ENCODE measurements around the gene DNASE1L1.

DNASE1L1 gene

DNA sequence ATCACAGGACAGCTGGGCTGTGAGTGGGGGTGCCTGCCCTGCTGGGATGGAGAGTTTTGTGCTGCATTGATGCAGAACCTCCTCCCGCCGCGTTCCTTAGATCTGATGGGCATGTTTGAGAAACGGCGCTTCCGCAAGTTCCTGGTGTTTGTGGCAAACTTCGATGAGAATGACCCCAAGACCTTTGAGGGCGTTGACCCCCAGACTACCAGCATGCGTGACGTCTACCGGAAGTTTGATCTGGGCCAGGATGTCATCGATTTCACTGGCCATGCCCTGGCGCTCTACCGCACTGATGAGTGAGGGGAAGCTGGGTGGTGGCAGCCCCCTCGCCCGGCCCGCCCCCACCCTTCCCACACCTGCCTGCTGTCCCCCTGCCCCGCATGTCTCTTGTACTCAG is 30.8 kb upstream of the DNASE1L1 start:
- in situ Hi-C loops (cut with HindIII; ENCODE audit: low pct_ligation_motif_present, low sequenced_read_pairs) = no loop called here
- no peaks in the 10 kb centered on the region for H3K27me3 ChIP-seq (replicated peaks)
- H3K27ac ChIP-seq = no peak overlapping the region
- H3K4me3 ChIP-seq (ENCODE audit: low read depth, low read length) = no peak overlapping the region
- H3K36me3 ChIP-seq (replicated peaks) = peaks cover 24% of the 10 kb centered on the region
- TF ChIP-seq, protein P1, sequence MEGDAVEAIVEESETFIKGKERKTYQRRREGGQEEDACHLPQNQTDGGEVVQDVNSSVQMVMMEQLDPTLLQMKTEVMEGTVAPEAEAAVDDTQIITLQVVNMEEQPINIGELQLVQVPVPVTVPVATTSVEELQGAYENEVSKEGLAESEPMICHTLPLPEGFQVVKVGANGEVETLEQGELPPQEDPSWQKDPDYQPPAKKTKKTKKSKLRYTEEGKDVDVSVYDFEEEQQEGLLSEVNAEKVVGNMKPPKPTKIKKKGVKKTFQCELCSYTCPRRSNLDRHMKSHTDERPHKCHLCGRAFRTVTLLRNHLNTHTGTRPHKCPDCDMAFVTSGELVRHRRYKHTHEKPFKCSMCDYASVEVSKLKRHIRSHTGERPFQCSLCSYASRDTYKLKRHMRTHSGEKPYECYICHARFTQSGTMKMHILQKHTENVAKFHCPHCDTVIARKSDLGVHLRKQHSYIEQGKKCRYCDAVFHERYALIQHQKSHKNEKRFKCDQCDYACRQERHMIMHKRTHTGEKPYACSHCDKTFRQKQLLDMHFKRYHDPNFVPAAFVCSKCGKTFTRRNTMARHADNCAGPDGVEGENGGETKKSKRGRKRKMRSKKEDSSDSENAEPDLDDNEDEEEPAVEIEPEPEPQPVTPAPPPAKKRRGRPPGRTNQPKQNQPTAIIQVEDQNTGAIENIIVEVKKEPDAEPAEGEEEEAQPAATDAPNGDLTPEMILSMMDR (IDR thresholded peaks at IDR 0.05; ENCODE audit: low read depth, low read length, missing control alignments) = no peak
- no peak for DNase-seq

DNA sequence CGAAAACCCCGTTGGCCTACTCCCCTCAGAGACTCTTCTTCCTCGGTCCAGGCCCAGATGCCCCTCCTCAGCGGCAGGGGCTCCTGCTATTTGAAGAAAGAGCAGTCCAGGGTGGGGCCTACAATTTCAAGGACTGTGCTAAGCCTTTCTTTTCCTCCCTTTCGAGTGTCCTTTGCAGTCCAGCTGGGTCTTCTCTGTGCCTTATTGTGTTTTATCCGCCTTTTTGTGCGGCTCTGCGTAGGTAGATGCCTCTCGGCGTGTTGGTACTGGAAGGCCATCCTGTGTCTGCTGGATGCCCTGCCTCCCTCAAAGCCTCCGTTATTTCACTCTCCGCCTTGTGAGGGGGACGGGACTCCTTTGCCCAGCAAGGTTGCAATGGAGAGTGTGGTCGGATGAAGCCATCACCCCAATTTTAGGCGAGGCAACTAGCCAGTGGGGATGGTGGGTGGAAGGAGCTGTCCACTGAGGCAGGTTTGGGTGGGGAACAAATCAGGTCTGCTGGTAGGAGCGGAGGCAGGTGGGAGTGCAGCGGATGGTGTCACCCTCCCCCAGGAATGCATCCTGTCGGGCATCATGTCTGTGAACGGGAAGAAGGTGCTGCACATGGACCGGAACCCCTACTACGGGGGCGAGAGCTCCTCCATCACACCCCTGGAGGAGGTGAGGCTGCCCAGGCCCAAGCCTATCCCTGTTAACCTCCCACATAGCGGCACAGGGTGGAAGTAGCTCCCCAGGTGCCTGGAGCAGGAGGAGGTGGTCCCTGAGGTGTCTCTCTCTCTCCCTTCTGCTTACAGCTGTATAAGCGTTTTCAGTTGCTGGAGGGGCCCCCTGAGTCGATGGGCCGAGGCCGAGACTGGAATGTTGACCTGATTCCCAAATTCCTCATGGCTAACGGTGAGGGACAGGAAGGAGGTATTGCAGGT is 29.2 kb upstream of the DNASE1L1 start:
- peak overlapping the region; percentile 71 for H3K4me3 ChIP-seq (ENCODE audit: low read depth, low read length)
- H3K36me3 ChIP-seq (replicated peaks) = peaks cover 24% of the 10 kb centered on the region
- no peak overlapping the region for H3K27ac ChIP-seq
- in situ Hi-C loops (cut with HindIII; ENCODE audit: low pct_ligation_motif_present, low sequenced_read_pairs) = no loop called here
- no peaks in the 10 kb centered on the region for H3K27me3 ChIP-seq (replicated peaks)
- TF ChIP-seq, protein P1 (IDR thresholded peaks at IDR 0.05; ENCODE audit: low read depth, low read length, missing control alignments) = no peak
- DNase-seq = no peak

DNA sequence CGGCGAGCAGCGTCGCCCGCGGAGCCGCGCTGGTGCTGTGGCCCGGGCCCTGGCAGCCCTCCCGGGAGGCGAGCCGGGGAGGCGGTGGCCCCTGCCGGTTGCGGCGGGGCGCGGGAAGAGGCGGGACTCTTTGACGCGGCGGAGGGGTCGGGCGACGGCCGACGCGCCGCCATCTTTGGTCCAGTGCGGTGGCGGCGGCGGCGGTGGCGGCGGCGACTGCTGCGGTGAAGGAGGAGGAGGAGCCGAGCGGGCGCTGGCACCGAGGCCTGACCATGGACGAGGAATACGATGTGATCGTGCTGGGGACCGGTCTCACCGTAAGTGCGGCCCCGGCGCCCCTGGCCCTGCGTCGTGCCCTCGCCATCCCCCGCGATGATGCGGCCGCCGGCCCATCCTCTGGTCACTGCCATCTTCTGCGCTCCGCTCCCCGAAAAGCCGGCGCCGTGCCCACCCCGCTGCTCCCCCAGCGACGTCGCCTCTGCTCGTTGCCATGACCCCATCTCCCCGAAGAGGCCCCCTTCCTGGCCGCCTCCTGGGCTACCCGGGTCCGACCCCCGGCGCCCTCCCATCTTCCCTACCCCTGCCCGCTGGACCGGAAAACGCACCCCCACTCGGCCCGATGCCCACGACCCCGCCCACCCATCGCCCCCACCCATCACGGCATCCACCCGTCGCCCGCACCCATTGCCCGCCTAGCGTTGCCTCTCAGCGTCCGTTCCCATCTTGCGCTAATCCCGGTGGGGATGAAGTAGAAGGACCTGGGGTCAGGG is 28.1 kb upstream of the DNASE1L1 start, which contains the start of gene GDI1:
Gene GDI1 (plus strand): TSS at position 172 of the 770 bp plus-strand sequence. CDS start 101 bp downstream, at position 273.
- TF ChIP-seq, protein P1 (IDR thresholded peaks at IDR 0.05; ENCODE audit: low read depth, low read length, missing control alignments) = no peak
- in situ Hi-C loops (cut with HindIII; ENCODE audit: low pct_ligation_motif_present, low sequenced_read_pairs) = no loop called here
- Histone ChIP-seq H3K4me3 (ENCODE audit: low read depth, low read length) (peak within 1 kb of the TSS; percentile 71), H3K27me3 (replicated peaks) (no peaks in the 10 kb centered on the region), H3K36me3 (replicated peaks) (peaks cover 19% of the 10 kb centered on the region), H3K27ac (peak within 1 kb of the TSS; percentile 94)
- no peak for DNase-seq

DNA sequence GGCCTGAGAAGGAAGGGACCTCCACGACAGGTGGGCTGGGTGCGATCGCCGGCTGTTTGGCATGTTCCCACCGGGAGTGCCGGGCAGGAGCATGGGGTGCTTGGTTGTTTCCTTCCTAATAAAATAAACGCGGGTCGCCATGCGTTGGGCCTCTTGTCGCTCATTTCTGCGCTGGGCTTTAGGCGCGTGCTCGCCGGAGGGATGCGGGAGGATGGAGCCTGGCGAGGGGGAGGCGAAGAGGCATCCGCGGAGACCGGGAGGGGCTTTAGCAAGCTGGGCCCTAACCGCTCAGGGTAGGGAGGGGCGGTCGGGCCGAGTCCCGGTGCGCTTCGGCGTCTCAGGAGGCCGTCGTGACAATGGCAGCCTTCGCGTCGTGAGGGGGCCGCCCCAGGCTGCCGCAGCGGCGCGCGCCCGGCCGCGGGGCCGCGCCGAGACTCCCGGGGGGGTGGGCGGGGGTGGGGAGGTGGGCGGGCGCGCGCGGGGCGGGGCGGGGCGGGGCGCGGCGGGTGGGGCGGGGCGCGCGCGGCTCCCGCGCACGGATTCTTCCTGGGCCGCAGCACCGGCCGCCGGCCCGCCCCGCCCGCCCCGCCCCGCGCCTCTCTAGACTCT is 27.4 kb upstream of the DNASE1L1 start:
- DNase-seq = no peak
- in situ Hi-C loops (cut with HindIII; ENCODE audit: low pct_ligation_motif_present, low sequenced_read_pairs) = no loop called here
- TF ChIP-seq, protein P1 (IDR thresholded peaks at IDR 0.05; ENCODE audit: low read depth, low read length, missing control alignments) = no peak
- H3K36me3 ChIP-seq (replicated peaks) = peaks cover 19% of the 10 kb centered on the region
- no peaks in the 10 kb centered on the region for H3K27me3 ChIP-seq (replicated peaks)
- H3K4me3 ChIP-seq (ENCODE audit: low read depth, low read length) = peak overlapping the region; percentile 71
- H3K27ac ChIP-seq = peak overlapping the region; percentile 94

DNA sequence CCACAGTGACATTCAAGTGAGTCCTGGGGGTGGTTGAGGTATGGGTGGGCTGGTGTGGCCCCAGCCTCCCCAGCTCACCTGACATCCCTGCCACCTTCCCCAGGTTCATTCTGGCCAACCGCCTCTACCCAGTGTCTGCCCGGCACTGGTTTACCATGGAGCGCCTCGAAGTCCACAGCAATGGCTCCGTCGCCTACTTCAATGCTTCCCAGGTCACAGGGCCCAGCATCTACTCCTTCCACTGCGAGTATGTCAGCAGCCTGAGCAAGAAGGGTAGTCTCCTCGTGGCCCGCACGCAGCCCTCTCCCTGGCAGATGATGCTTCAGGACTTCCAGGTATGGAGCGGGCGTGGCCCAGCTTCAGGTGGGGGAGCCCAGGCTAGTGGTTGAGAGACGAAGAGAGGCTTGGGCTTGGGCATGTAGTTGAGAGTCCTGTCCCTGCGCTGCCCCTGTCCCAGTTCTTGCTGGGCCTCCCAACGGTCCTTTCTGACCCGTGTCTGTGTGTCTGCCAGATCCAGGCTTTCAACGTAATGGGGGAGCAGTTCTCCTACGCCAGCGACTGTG is 26.2 kb upstream of the DNASE1L1 start:
- Histone ChIP-seq H3K27me3 (replicated peaks) (no peaks in the 10 kb centered on the region), H3K4me3 (ENCODE audit: low read depth, low read length) (no peak overlapping the region), H3K27ac (no peak overlapping the region), H3K36me3 (replicated peaks) (peaks cover 15% of the 10 kb centered on the region)
- no peak for DNase-seq
- TF ChIP-seq, protein P1 (IDR thresholded peaks at IDR 0.05; ENCODE audit: low read depth, low read length, missing control alignments) = no peak
- in situ Hi-C loops (cut with HindIII; ENCODE audit: low pct_ligation_motif_present, low sequenced_read_pairs) = no loop called here
